ENCODE results near the gene DOCK2. TPM values are rescaled to one million over a fixed set of nuclear protein-coding genes. Genes with fewer than 3 reads are reported as not detected.

The DOCK2 gene
- polyA plus RNA-seq, 1 donor (not counting 4 experiments of a cell fraction or from before 2014, with no cell fraction given), result 0.21 TPM

- Histone ChIP-seq H3K9ac (ENCODE audit: control insufficient read depth, extremely low read depth, insufficient read depth, low read length) (no peak overlapping the region), H3K36me3 (ENCODE audit: control insufficient read depth in 2 of 2, extremely low read depth in 1 of 2, insufficient read depth in 2 of 2, low read length in 2 of 2) (no peaks in the 10 kb centered on the region), H3K4me2 (ENCODE audit: control insufficient read depth, extremely low read depth, insufficient read depth, low read depth, low read length) (no peak overlapping the region), H3K79me2 (ENCODE audit: control insufficient read depth, insufficient read depth, low read length) (no peaks in the 10 kb centered on the region), H3K4me3 (ENCODE audit: control insufficient read depth in 2 of 3, extremely low read depth in 1 of 3, insufficient read depth in 2 of 3, low read depth in 1 of 3, low read length in 3 of 3) (no peak overlapping the region), H3K27me3 (ENCODE audit: control insufficient read depth, extremely low read depth, insufficient read depth, low read length) (no peaks in the 10 kb centered on the region), H3K9me3 (ENCODE audit: control insufficient read depth, low read depth, low read length) (no peaks in the 10 kb centered on the region), H3K4me1 (ENCODE audit: control insufficient read depth, extremely low read depth, insufficient read depth, low read length) (no peaks in the 10 kb centered on the region), H3K27ac (ENCODE audit: control insufficient read depth, insufficient read depth, low read length) (no peak overlapping the region), H2AFZ (ENCODE audit: control insufficient read depth, low read length) (no peak overlapping the region), H4K20me1 (ENCODE audit: control insufficient read depth, extremely low read depth, insufficient read depth, low read length) (no peaks in the 10 kb centered on the region), H3K9me1 (ENCODE audit: control insufficient read depth, extremely low read depth, insufficient read depth, low read length) (no peaks in the 10 kb centered on the region)
- no peak for TF ChIP-seq CTCF (optimal IDR thresholded peaks at IDR 0.05 in 1 of 3, IDR thresholded peaks at IDR 0.05 in 1 of 3, conservative IDR thresholded peaks at IDR 0.05 in 1 of 3; ENCODE audit: extremely low read depth in 1 of 3, insufficient read depth in 2 of 3, low read length in 3 of 3)
- no peak for TF ChIP-seq EZH2 (IDR thresholded peaks at IDR 0.05; ENCODE audit: low read length)
- DNase-seq (ENCODE audit: low read depth, low spot score) (no peak), FAIRE-seq (no peak)
- dilution Hi-C loops (cut with MboI; ENCODE audit: extremely low pct_ligation_motif_present, low sequenced_read_pairs), result no loop called here
These were observed 444.5 kb downstream of the DOCK2 start for GRCh38 chr5:170081616-170082015.

GRCh38 chr5:170082701-170083100 lies 445.6 kb downstream of the DOCK2 start:
- Histone ChIP-seq H3K79me2 (ENCODE audit: control insufficient read depth, insufficient read depth, low read length) (no peaks in the 10 kb centered on the region), H3K4me3 (ENCODE audit: control insufficient read depth in 2 of 3, extremely low read depth in 1 of 3, insufficient read depth in 2 of 3, low read depth in 1 of 3, low read length in 3 of 3) (no peak overlapping the region), H3K4me2 (ENCODE audit: control insufficient read depth, extremely low read depth, insufficient read depth, low read depth, low read length) (no peak overlapping the region), H3K36me3 (ENCODE audit: control insufficient read depth in 2 of 2, extremely low read depth in 1 of 2, insufficient read depth in 2 of 2, low read length in 2 of 2) (no peaks in the 10 kb centered on the region), H3K9me3 (ENCODE audit: control insufficient read depth, low read depth, low read length) (no peaks in the 10 kb centered on the region), H2AFZ (ENCODE audit: control insufficient read depth, low read length) (no peak overlapping the region), H3K27me3 (ENCODE audit: control insufficient read depth, extremely low read depth, insufficient read depth, low read length) (no peaks in the 10 kb centered on the region), H3K9ac (ENCODE audit: control insufficient read depth, extremely low read depth, insufficient read depth, low read length) (no peak overlapping the region), H3K27ac (ENCODE audit: control insufficient read depth, insufficient read depth, low read length) (no peak overlapping the region), H3K4me1 (ENCODE audit: control insufficient read depth, extremely low read depth, insufficient read depth, low read length) (no peaks in the 10 kb centered on the region), H3K9me1 (ENCODE audit: control insufficient read depth, extremely low read depth, insufficient read depth, low read length) (no peaks in the 10 kb centered on the region), H4K20me1 (ENCODE audit: control insufficient read depth, extremely low read depth, insufficient read depth, low read length) (no peaks in the 10 kb centered on the region)
- dilution Hi-C loops (cut with MboI; ENCODE audit: extremely low pct_ligation_motif_present, low sequenced_read_pairs), result no loop called here
- FAIRE-seq (no peak), DNase-seq (ENCODE audit: low read depth, low spot score) (no peak)
- TF ChIP-seq CTCF (optimal IDR thresholded peaks at IDR 0.05 in 1 of 3, IDR thresholded peaks at IDR 0.05 in 1 of 3, conservative IDR thresholded peaks at IDR 0.05 in 1 of 3; ENCODE audit: extremely low read depth in 1 of 3, insufficient read depth in 2 of 3, low read length in 3 of 3), result no peak
- TF ChIP-seq EZH2 (IDR thresholded peaks at IDR 0.05; ENCODE audit: low read length), result no peak

Measured in keratinocyte (primary cell).